ENCODE results near the gene PCBP2. TPM values are rescaled to one million over a fixed set of nuclear protein-coding genes. Genes with fewer than 3 reads are reported as not detected.

Gene PCBP2
- total RNA-seq, 3 donors from 2014 or later: 512 to 722 (median 529) TPM

GRCh38 chr12:53481939-53482586 is 30.2 kb downstream of the PCBP2 start:
- no peaks in the 10 kb centered on the region for H3K36me3 ChIP-seq
- TF ChIP-seq POLR2AphosphoS5 (IDR thresholded peaks at IDR 0.05) (no peak), CTCF (IDR thresholded peaks at IDR 0.05) (no peak), POLR2A (IDR thresholded peaks at IDR 0.05) (no peak)
- no peaks in the 10 kb centered on the region for H3K27me3 ChIP-seq
- no peak for DNase-seq (ENCODE audit: low spot score in 2 of 2)
- intact Hi-C loops (cut with DNase I; ENCODE audit: low total_unique reads): no loop called here
- H3K27ac ChIP-seq: peak overlapping the region in 1 of 2 donors; percentile 55
- H3K4me1 ChIP-seq: no peaks in the 10 kb centered on the region
- no peaks in the 10 kb centered on the region for H3K9me3 ChIP-seq
- H3K4me3 ChIP-seq: no peak overlapping the region

- H3K27ac ChIP-seq: peak overlapping the region; percentile 3 to 55
- intact Hi-C loops (cut with DNase I; ENCODE audit: low total_unique reads): no loop called here
Observed at GRCh38 chr12:53482626-53483168, 30.8 kb downstream of the PCBP2 start.

GRCh38 chr12:53483225-53483978 is 31.5 kb downstream of the PCBP2 start:
- Histone ChIP-seq H3K4me1 (no peaks in the 10 kb centered on the region), H3K9me3 (no peaks in the 10 kb centered on the region), H3K27me3 (no peaks in the 10 kb centered on the region), H3K27ac (peak overlapping the region; percentile 3 to 55), H3K36me3 (no peaks in the 10 kb centered on the region), H3K4me3 (no peak overlapping the region)
- intact Hi-C loops (cut with DNase I; ENCODE audit: low total_unique reads): no loop called here
- TF ChIP-seq POLR2A (IDR thresholded peaks at IDR 0.05): no peak
- peak in 1 of 3 donors; percentile 3 for TF ChIP-seq POLR2AphosphoS5 (IDR thresholded peaks at IDR 0.05)
- no peak for DNase-seq (ENCODE audit: low spot score in 2 of 2)

More at GRCh38 chr12:53482626-53483168, 30.8 kb downstream of the PCBP2 start:
- peak in 1 of 3 donors; percentile 2 for TF ChIP-seq POLR2AphosphoS5 (IDR thresholded peaks at IDR 0.05)
- no peak for TF ChIP-seq POLR2A (IDR thresholded peaks at IDR 0.05)
- H3K4me1 ChIP-seq: no peaks in the 10 kb centered on the region
- no peak overlapping the region for H3K4me3 ChIP-seq
- H3K9me3 ChIP-seq: no peaks in the 10 kb centered on the region
- H3K36me3 ChIP-seq: no peaks in the 10 kb centered on the region
- no peaks in the 10 kb centered on the region for H3K27me3 ChIP-seq
- DNase-seq (ENCODE audit: low spot score in 2 of 2): no peak

GRCh38 chr12:53483979-53484377 is 32.1 kb downstream of the PCBP2 start:
- Histone ChIP-seq H3K4me3 (no peak overlapping the region), H3K36me3 (no peaks in the 10 kb centered on the region), H3K27ac (peak overlapping the region in 1 of 2 donors; percentile 55), H3K27me3 (no peaks in the 10 kb centered on the region), H3K4me1 (no peaks in the 10 kb centered on the region), H3K9me3 (no peaks in the 10 kb centered on the region)
- DNase-seq (ENCODE audit: low spot score in 2 of 2): no peak
- TF ChIP-seq CTCF (IDR thresholded peaks at IDR 0.05) (no peak), POLR2AphosphoS5 (IDR thresholded peaks at IDR 0.05) (no peak), POLR2A (IDR thresholded peaks at IDR 0.05) (no peak)
- intact Hi-C loops (cut with DNase I; ENCODE audit: low total_unique reads): loop anchor here (1.0 kb wide), 1 partner anchor 15 kb away; no protein-coding TSS in a partner anchor

GRCh38 chr12:53484686-53485575 is 33.0 kb downstream of the PCBP2 start:
- intact Hi-C loops (cut with DNase I; ENCODE audit: low total_unique reads): loop anchor here (1.0 kb wide), 1 partner anchor 16 kb away; no protein-coding TSS in a partner anchor
- Histone ChIP-seq H3K36me3 (no peaks in the 10 kb centered on the region), H3K4me1 (no peaks in the 10 kb centered on the region), H3K4me3 (no peak overlapping the region), H3K9me3 (no peaks in the 10 kb centered on the region), H3K27ac (no peak overlapping the region), H3K27me3 (no peaks in the 10 kb centered on the region)
- TF ChIP-seq CTCF (IDR thresholded peaks at IDR 0.05) (no peak), POLR2A (IDR thresholded peaks at IDR 0.05) (no peak), POLR2AphosphoS5 (IDR thresholded peaks at IDR 0.05) (no peak)
- no peak for DNase-seq (ENCODE audit: low spot score in 2 of 2)
